H9 (cell line): ENCODE data around the gene VEGFA. TPM values are rescaled to one million over a fixed set of nuclear protein-coding genes. Genes with fewer than 3 reads are reported as not detected.

Source experiments
- DNase-seq: peaks from one replicate; pipeline ENCODE4 v3.0.0-alpha.2; 2017
- H2AFZ ChIP-seq: one replicate; pipeline ENCODE4 v1.6.1; 2013; ENCODE audit warnings: mild to moderate bottlenecking, low read length, control low read depth, moderate library complexity
- H2AK5ac ChIP-seq: 2 replicates; pipeline ENCODE4 v1.6.1; 2013; ENCODE audit warnings: low read length, control low read depth, mixed read lengths; ENCODE audit not compliant: insufficient read length
- H2BK120ac ChIP-seq: one replicate; pipeline ENCODE4 v1.6.1; 2013; ENCODE audit warnings: low read depth, mild to moderate bottlenecking, low read length, control low read depth, inconsistent platforms; ENCODE audit not compliant: poor library complexity, severe bottlenecking
- H2BK12ac ChIP-seq: 2 replicates; pipeline ENCODE4 v1.6.1; 2013; ENCODE audit warnings: low read length, control low read depth, mixed read lengths, low read depth; ENCODE audit not compliant: insufficient read length
- H2BK15ac ChIP-seq: 2 replicates; pipeline ENCODE4 v1.6.1; 2013; ENCODE audit warnings: low read depth, low read length, control low read depth
- H2BK20ac ChIP-seq: one replicate; pipeline ENCODE4 v1.6.1; 2013; ENCODE audit warnings: low read depth, mild to moderate bottlenecking, low read length, control low read depth, inconsistent platforms; ENCODE audit not compliant: poor library complexity, severe bottlenecking
- H2BK5ac ChIP-seq: 2 replicates; pipeline ENCODE4 v1.6.1; 2013; ENCODE audit warnings: low read length, control low read depth, mixed read lengths; ENCODE audit not compliant: insufficient read length
- H3K14ac ChIP-seq: 2 replicates; pipeline ENCODE4 v1.6.1; 2013; ENCODE audit warnings: low read length, control low read depth; ENCODE audit not compliant: insufficient read depth
- H3K18ac ChIP-seq: 2 replicates; pipeline ENCODE4 v1.6.1; 2013; ENCODE audit warnings: low read depth, mild to moderate bottlenecking, mixed read lengths, low read length, control low read depth; ENCODE audit not compliant: insufficient read length
- H3K23ac ChIP-seq: 2 replicates; pipeline ENCODE4 v1.6.1; 2013; ENCODE audit warnings: low read length, control low read depth, mixed read lengths, low read depth; ENCODE audit not compliant: insufficient read length
- H3K23me2 ChIP-seq: 2 replicates; pipeline ENCODE4 v1.6.1; 2013; ENCODE audit warnings: low read depth, mild to moderate bottlenecking, mixed read lengths, low read length, control low read depth; ENCODE audit not compliant: insufficient read length, poor library complexity, severe bottlenecking
- H3K27ac ChIP-seq: 2 replicates; pipeline ENCODE4 v1.5.1; 2013; ENCODE audit warnings: low read length, control low read depth, mixed read lengths, low read depth; ENCODE audit not compliant: insufficient read length
- H3K27me3 ChIP-seq: 2 replicates; pipeline ENCODE4 v1.6.1; 2013; ENCODE audit warnings: low read length, control low read depth, inconsistent platforms; ENCODE audit not compliant: insufficient read depth
- H3K4ac ChIP-seq: 2 replicates; pipeline ENCODE4 v1.6.1; 2013; ENCODE audit warnings: low read depth, mild to moderate bottlenecking, control low read depth, inconsistent platforms, low read length, moderate library complexity
- H3K4me1 ChIP-seq: 2 replicates; pipeline ENCODE4 v1.6.1; 2013; ENCODE audit warnings: low read length, control low read depth, inconsistent platforms; ENCODE audit not compliant: insufficient read depth
- H3K4me2 ChIP-seq: 2 replicates; pipeline ENCODE4 v1.6.1; 2013; ENCODE audit warnings: low read length, control low read depth, mixed read lengths; ENCODE audit not compliant: insufficient read length, insufficient read depth
- H3K56ac ChIP-seq: 2 replicates; pipeline ENCODE4 v1.6.1; 2013; ENCODE audit warnings: low read depth, mild to moderate bottlenecking, mixed read lengths, low read length, control low read depth; ENCODE audit not compliant: insufficient read length
- H3K79me1 ChIP-seq: 2 replicates; pipeline ENCODE4 v1.6.1; 2013; ENCODE audit warnings: low read depth, mild to moderate bottlenecking, moderate library complexity, low read length, control low read depth, inconsistent platforms; ENCODE audit not compliant: insufficient read depth, poor library complexity, severe bottlenecking
- H3K79me2 ChIP-seq: 2 replicates; pipeline ENCODE4 v1.6.1; 2013; ENCODE audit warnings: low read length, control low read depth, inconsistent platforms; ENCODE audit not compliant: insufficient read depth
- H3K9ac ChIP-seq: 2 replicates; pipeline ENCODE4 v1.6.1; 2013; ENCODE audit warnings: low read length, control low read depth, mixed read lengths; ENCODE audit not compliant: insufficient read length; ENCODE audit errors: extremely low read depth
- H3K9me3 ChIP-seq: one replicate; pipeline ENCODE4 v1.6.1; 2013; ENCODE audit warnings: low read depth, low read length, inconsistent platforms; ENCODE audit not compliant: control insufficient read depth
- H3T11ph ChIP-seq: one replicate; pipeline ENCODE4 v1.6.1; 2013; ENCODE audit warnings: mild to moderate bottlenecking, low read length, control low read depth, inconsistent platforms
- H4K20me1 ChIP-seq: one replicate; pipeline ENCODE4 v1.6.1; 2013; ENCODE audit not compliant: control insufficient read depth, insufficient read length, insufficient read depth
- H4K5ac ChIP-seq: 2 replicates; pipeline ENCODE4 v1.6.1; 2013; ENCODE audit warnings: low read depth, mild to moderate bottlenecking, mixed read lengths, low read length, control low read depth; ENCODE audit not compliant: insufficient read length
- H4K8ac ChIP-seq: replicated peaks from 2 replicates; pipeline ENCODE4 v1.6.1; 2013; ENCODE audit warnings: low read length, control low read depth, mixed read lengths, low read depth; ENCODE audit not compliant: insufficient read length
- H4K91ac ChIP-seq: 2 replicates; pipeline ENCODE4 v1.6.1; 2013; ENCODE audit warnings: low read depth, mild to moderate bottlenecking, moderate library complexity, mixed read lengths, low read length, control low read depth; ENCODE audit not compliant: insufficient read length
- H3K27ac Mint-ChIP-seq, 3 experiments: 2 replicates in 2 of 3; 3 replicates in 1 of 3; pipeline ENCODE4 v1.8.0; 2020 to 2021; ENCODE audit warnings: mixed read lengths in 3 of 3, mild to moderate bottlenecking in 1 of 3, moderate library complexity in 1 of 3
- H3K27me3 Mint-ChIP-seq: 2 replicates; pipeline ENCODE4 v1.8.0; 2021; ENCODE audit warnings: low read depth, mild to moderate bottlenecking, moderate library complexity, mixed read lengths
- H3K36me3 Mint-ChIP-seq, 3 experiments: 2 replicates in 2 of 3; 3 replicates in 1 of 3; pipeline ENCODE4 v1.8.0; 2020 to 2021; ENCODE audit warnings: low read depth in 3 of 3, mixed read lengths in 3 of 3; ENCODE audit not compliant: insufficient read depth in 1 of 3
- H3K4me1 Mint-ChIP-seq, 2 experiments: 2 replicates each; pipeline ENCODE4 v1.8.0; 2020; ENCODE audit warnings: mixed read lengths in 2 of 2
- H3K4me3 Mint-ChIP-seq, 2 experiments: 2 replicates in 1 of 2; 3 replicates in 1 of 2; pipeline ENCODE4 v1.8.0; 2020 to 2021; ENCODE audit warnings: mild to moderate bottlenecking in 2 of 2, mixed read lengths in 2 of 2, moderate library complexity in 1 of 2
- H3K9me3 Mint-ChIP-seq, 2 experiments: 2 replicates in 1 of 2; 3 replicates in 1 of 2; pipeline ENCODE4 v1.8.0; 2020; ENCODE audit warnings: mild to moderate bottlenecking in 2 of 2, mixed read lengths in 2 of 2, moderate library complexity in 1 of 2
- WGBS: extraction: QIAGEN DNeasy Blood & Tissue Kit; methylation state at CpG from one replicate; pipeline ENCODE4 v1.1.7; 2013; ENCODE audit warnings: missing lambda C conversion rate, low lambda C conversion rate, mixed read lengths; ENCODE audit not compliant: insufficient read length; ENCODE audit errors: extremely low coverage; 5-methylcytosine and 5-hydroxymethylcytosine counted together
- total RNA-seq: library from RNA; stranded (reverse); gene quantifications from 2 replicates; pipeline ENCODE4 v1.2.1, GENCODE V29; 2021
- TF ChIP-seq, protein P1 (sequence below): fragments of 200-600 bp; sonication (generic); conservative IDR thresholded peaks from 3 replicates; pipeline ENCODE4 v1.8.0; 2021; ENCODE audit warnings: antibody characterized with exemption, mild to moderate bottlenecking

The VEGFA gene
- total RNA-seq, 1 experiment from 2014 or later, result 47.9 TPM

- Histone ChIP-seq H3K23me2 (no peaks in the 10 kb centered on the region), H2BK5ac (no peak overlapping the region), H3K56ac (no peak overlapping the region), H3T11ph (no peak overlapping the region), H3K4me1 (no peaks in the 10 kb centered on the region), H3K9me3 (no peaks in the 10 kb centered on the region), H3K79me2 (no peaks in the 10 kb centered on the region), H2AFZ (no peak overlapping the region), H4K91ac (no peak overlapping the region), H3K23ac (no peak overlapping the region), H3K27me3 (no peaks in the 10 kb centered on the region), H4K20me1 (no peaks in the 10 kb centered on the region), H3K14ac (no peak overlapping the region), H2BK120ac (no peak overlapping the region), H2BK12ac (no peak overlapping the region), H3K4me2 (no peak overlapping the region), H3K18ac (no peak overlapping the region), H3K4ac (no peak overlapping the region), H2BK15ac (no peak overlapping the region), H4K5ac (no peak overlapping the region), H2AK5ac (no peak overlapping the region), H2BK20ac (no peak overlapping the region), H3K79me1 (no peaks in the 10 kb centered on the region), H3K27ac (no peak overlapping the region), H4K8ac (no peak overlapping the region), H3K9ac (no peak overlapping the region)
- peaks cover 13 to 48% of the 10 kb centered on the region in 2 experiments for H3K4me1 Mint-ChIP-seq
- DNase-seq, result peak; percentile 18
- H3K4me3 Mint-ChIP-seq, result no peak overlapping the region
- TF ChIP-seq, protein P1, sequence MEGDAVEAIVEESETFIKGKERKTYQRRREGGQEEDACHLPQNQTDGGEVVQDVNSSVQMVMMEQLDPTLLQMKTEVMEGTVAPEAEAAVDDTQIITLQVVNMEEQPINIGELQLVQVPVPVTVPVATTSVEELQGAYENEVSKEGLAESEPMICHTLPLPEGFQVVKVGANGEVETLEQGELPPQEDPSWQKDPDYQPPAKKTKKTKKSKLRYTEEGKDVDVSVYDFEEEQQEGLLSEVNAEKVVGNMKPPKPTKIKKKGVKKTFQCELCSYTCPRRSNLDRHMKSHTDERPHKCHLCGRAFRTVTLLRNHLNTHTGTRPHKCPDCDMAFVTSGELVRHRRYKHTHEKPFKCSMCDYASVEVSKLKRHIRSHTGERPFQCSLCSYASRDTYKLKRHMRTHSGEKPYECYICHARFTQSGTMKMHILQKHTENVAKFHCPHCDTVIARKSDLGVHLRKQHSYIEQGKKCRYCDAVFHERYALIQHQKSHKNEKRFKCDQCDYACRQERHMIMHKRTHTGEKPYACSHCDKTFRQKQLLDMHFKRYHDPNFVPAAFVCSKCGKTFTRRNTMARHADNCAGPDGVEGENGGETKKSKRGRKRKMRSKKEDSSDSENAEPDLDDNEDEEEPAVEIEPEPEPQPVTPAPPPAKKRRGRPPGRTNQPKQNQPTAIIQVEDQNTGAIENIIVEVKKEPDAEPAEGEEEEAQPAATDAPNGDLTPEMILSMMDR, result no peak
- H3K9me3 Mint-ChIP-seq, result no peaks in the 10 kb centered on the region; a peak in 1 of 5 replicates
- no peaks in the 10 kb centered on the region for H3K36me3 Mint-ChIP-seq
- WGBS, result no CpG with 5 or more reads among the region's 13 CpGs
- peaks cover 4% of the 10 kb centered on the region for H3K27me3 Mint-ChIP-seq
- H3K27ac Mint-ChIP-seq, result no peak overlapping the region
These were observed 23.4 kb upstream of the VEGFA start for GRCh38 chr6:43746613-43747102.
